ENCODE data around the gene CGNL1.

Gene CGNL1

DNA sequence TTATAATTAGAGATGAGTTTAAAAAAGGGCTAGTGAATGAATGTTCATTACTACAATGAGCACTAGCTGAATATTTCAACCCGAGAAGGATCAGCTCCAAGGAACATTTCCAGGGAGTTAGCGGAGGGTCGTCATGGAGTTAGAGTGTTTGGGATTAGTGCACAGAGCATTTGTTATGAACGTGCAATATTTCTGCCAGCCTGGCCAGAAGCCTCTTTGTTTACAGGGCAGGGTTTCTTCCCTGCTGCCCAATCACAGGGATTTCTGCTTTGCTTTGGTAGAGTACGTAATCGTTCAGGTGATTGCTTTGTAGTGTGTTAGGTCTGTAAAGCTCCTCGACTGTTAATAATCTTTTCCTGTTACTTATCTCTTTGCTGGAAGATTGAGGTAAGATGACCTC, 5.9 kb downstream of the CGNL1 start:
- H3K27ac ChIP-seq: no peak overlapping the region
- H3K4me1 ChIP-seq: no peaks in the 10 kb centered on the region
- TF ChIP-seq, protein P1, sequence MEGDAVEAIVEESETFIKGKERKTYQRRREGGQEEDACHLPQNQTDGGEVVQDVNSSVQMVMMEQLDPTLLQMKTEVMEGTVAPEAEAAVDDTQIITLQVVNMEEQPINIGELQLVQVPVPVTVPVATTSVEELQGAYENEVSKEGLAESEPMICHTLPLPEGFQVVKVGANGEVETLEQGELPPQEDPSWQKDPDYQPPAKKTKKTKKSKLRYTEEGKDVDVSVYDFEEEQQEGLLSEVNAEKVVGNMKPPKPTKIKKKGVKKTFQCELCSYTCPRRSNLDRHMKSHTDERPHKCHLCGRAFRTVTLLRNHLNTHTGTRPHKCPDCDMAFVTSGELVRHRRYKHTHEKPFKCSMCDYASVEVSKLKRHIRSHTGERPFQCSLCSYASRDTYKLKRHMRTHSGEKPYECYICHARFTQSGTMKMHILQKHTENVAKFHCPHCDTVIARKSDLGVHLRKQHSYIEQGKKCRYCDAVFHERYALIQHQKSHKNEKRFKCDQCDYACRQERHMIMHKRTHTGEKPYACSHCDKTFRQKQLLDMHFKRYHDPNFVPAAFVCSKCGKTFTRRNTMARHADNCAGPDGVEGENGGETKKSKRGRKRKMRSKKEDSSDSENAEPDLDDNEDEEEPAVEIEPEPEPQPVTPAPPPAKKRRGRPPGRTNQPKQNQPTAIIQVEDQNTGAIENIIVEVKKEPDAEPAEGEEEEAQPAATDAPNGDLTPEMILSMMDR (IDR thresholded peaks at IDR 0.05): no peak

DNA sequence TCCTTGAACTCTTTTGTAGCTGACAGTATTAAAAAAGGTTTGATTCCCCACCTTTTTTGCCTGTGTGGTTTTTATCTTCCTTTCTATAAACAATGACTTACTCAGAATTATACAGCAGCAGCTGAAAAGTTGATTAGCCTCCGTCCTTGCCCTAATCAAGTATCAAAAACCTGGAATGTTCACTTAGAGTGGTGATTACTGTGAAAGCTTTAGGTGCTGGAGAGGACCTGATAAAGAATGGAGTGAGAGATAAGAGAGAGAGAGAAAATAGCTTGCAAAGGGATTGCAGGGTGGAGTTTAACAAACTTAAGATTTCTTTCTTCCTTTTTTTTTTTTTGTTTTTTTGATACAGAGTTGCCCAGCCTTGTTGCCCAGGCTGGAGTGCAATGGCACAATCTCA, 6.7 kb downstream of the CGNL1 start:
- Histone ChIP-seq H3K9ac (no peak overlapping the region), H3K4me2 (ENCODE audit: low read length) (no peak overlapping the region), H3K36me3 (ENCODE audit: control insufficient read depth, insufficient read depth, low read length) (no peaks in the 10 kb centered on the region), H3K4me1 (no peaks in the 10 kb centered on the region), H2AFZ (no peak overlapping the region), H3K9me3 (ENCODE audit: control insufficient read depth, low read length) (no peaks in the 10 kb centered on the region), H3K79me2 (no peaks in the 10 kb centered on the region), H3K27ac (no peak overlapping the region), H3K27me3 (ENCODE audit: control insufficient read depth, insufficient read depth, low read length) (no peaks in the 10 kb centered on the region), H3K4me3 (ENCODE audit: low read depth, low read length) (no peak overlapping the region)
- TF ChIP-seq, protein P1 (IDR thresholded peaks at IDR 0.05): no peak

More for the DNA sequence above, 5.9 kb downstream of the CGNL1 start:
- H3K79me2 ChIP-seq: no peaks in the 10 kb centered on the region
- no peak overlapping the region for H3K9ac ChIP-seq
- H3K27me3 ChIP-seq (ENCODE audit: control insufficient read depth, insufficient read depth, low read length): no peaks in the 10 kb centered on the region
- H3K9me3 ChIP-seq (ENCODE audit: control insufficient read depth, low read length): no peaks in the 10 kb centered on the region
- no peaks in the 10 kb centered on the region for H3K36me3 ChIP-seq (ENCODE audit: control insufficient read depth, insufficient read depth, low read length)
- no peak overlapping the region for H2AFZ ChIP-seq
- H3K4me2 ChIP-seq (ENCODE audit: low read length): no peak overlapping the region
- no peak overlapping the region for H3K4me3 ChIP-seq (ENCODE audit: low read depth, low read length)

DNA sequence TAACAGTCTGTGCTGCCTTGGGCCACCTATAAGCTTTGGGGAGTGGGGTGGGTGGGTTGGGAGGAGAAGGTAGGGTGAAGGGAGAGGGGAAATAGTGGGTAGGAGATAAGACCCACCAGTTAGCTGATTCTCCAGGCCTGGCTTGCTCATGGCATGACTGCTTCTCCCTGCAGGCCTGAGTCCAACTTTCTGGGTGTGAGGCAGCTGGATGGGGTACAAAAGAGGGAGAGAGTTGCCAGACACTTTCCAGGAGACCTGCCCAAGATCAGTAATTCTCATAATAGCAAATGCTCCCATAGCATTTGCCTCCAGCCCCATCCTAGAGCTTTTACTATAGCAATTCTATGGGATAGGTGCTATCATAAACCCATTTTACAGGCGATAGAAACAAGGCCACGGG, 7.7 kb downstream of the CGNL1 start:
- TF ChIP-seq, protein P1 (IDR thresholded peaks at IDR 0.05): no peak
- H3K27ac ChIP-seq: no peak overlapping the region
- H3K9ac ChIP-seq: no peak overlapping the region
- H3K4me1 ChIP-seq: no peaks in the 10 kb centered on the region
- H3K9me3 ChIP-seq (ENCODE audit: control insufficient read depth, low read length): no peaks in the 10 kb centered on the region
- no peak overlapping the region for H3K4me3 ChIP-seq (ENCODE audit: low read depth, low read length)
- H3K36me3 ChIP-seq (ENCODE audit: control insufficient read depth, insufficient read depth, low read length): no peaks in the 10 kb centered on the region
- H2AFZ ChIP-seq: no peak overlapping the region
- no peaks in the 10 kb centered on the region for H3K27me3 ChIP-seq (ENCODE audit: control insufficient read depth, insufficient read depth, low read length)
- no peaks in the 10 kb centered on the region for H3K79me2 ChIP-seq
- H3K4me2 ChIP-seq (ENCODE audit: low read length): no peak overlapping the region

DNA sequence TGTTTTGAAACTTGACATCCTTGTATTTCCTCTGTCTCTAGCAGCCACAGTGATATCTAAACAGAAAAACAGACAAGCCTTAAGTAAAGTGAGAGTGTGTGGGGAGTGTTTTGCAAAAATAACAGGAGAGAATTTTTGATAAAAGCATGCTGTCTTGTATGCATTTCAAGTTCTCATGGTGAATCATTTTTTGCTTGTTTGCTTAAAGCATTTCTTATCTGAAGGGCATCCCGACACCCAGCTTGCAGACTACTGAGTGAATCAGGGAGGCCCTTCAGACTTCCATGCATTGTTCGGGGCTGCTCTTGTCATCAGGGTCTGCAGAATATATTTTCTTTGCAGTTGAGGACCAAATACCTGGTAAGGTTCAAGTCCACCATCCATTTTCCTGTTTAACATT, 8.5 kb downstream of the CGNL1 start:
- H3K9ac ChIP-seq: no peak overlapping the region
- TF ChIP-seq, protein P1 (IDR thresholded peaks at IDR 0.05): no peak
- H3K79me2 ChIP-seq: no peaks in the 10 kb centered on the region
- no peaks in the 10 kb centered on the region for H3K4me1 ChIP-seq
- no peak overlapping the region for H3K27ac ChIP-seq
- H3K36me3 ChIP-seq (ENCODE audit: control insufficient read depth, insufficient read depth, low read length): no peaks in the 10 kb centered on the region
- no peak overlapping the region for H3K4me2 ChIP-seq (ENCODE audit: low read length)
- H3K4me3 ChIP-seq (ENCODE audit: low read depth, low read length): no peak overlapping the region
- H2AFZ ChIP-seq: no peak overlapping the region
- no peaks in the 10 kb centered on the region for H3K9me3 ChIP-seq (ENCODE audit: control insufficient read depth, low read length)
- H3K27me3 ChIP-seq (ENCODE audit: control insufficient read depth, insufficient read depth, low read length): no peaks in the 10 kb centered on the region

DNA sequence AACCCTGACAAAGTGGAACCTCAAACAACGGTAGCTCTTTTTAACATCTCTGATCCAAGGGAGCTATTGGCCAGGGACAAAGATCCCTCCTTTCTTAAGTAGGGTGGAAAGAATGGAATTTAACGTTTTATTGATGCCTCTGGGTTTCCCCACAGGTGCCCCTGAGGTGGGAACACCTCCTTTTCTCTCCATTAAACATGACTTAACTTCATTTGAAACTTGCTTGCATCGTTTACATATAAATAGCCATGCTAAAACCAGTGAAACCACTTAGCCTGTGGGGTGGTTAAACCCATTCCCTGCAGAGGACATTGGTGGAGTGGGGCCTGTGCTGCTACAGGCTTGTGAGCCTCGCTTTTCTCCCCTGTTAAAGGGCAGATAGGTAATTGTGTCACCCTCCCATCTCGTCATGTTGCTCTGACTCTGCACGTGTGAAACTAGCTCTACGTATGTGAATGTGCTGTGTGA, 9.7 kb downstream of the CGNL1 start:
- Histone ChIP-seq H3K27me3 (ENCODE audit: control insufficient read depth, insufficient read depth, low read length) (no peaks in the 10 kb centered on the region), H3K79me2 (no peaks in the 10 kb centered on the region), H3K4me1 (no peaks in the 10 kb centered on the region), H3K9ac (no peak overlapping the region), H2AFZ (no peak overlapping the region), H3K4me2 (ENCODE audit: low read length) (no peak overlapping the region), H3K27ac (no peak overlapping the region), H3K36me3 (ENCODE audit: control insufficient read depth, insufficient read depth, low read length) (no peaks in the 10 kb centered on the region), H3K4me3 (ENCODE audit: low read depth, low read length) (no peak overlapping the region), H3K9me3 (ENCODE audit: control insufficient read depth, low read length) (no peaks in the 10 kb centered on the region)
- TF ChIP-seq, protein P1 (IDR thresholded peaks at IDR 0.05): no peak

Data from parathyroid adenoma (tissue), 2 donors.